HEK293 (cell line): ENCODE results near the gene ANTXR2.

Experiments used
- CTCF ChIP-seq: fragments of 450-650 bp; formaldehyde crosslinking; IDR thresholded peaks from 2 replicates; pipeline ENCODE4 v1.5.1; 2016; ENCODE audit warnings: missing biosample characterization, missing genetic modification characterization
- MEIS1 ChIP-seq: sonication (generic); formaldehyde crosslinking; IDR thresholded peaks from 2 replicates; pipeline ENCODE4 v1.8.1; 2022; ENCODE audit warnings: missing genetic modification reagents, mild to moderate bottlenecking, borderline replicate concordance
- SETDB1 ChIP-seq: IDR thresholded peaks from one replicate; pipeline ENCODE4 v1.6.1; 2017; ENCODE audit warnings: mild to moderate bottlenecking, low read length, moderate library complexity, mixed read lengths; ENCODE audit not compliant: insufficient read length
- ZBTB20 ChIP-seq: fragments of 450-650 bp; formaldehyde crosslinking; IDR thresholded peaks from 2 replicates; pipeline ENCODE4 v1.5.1; 2016; ENCODE audit warnings: missing biosample characterization, missing genetic modification characterization
- ZNF10 ChIP-seq: fragments of 450-650 bp; formaldehyde crosslinking; IDR thresholded peaks from 2 replicates; pipeline ENCODE4 v1.5.1; 2017; ENCODE audit warnings: missing biosample characterization, missing genetic modification characterization
- ZNF175 ChIP-seq: fragments of 450-650 bp; formaldehyde crosslinking; IDR thresholded peaks from 2 replicates; pipeline ENCODE4 v1.5.1; 2016; ENCODE audit warnings: missing biosample characterization, missing genetic modification characterization
- ZNF184 ChIP-seq: fragments of 450-650 bp; IDR thresholded peaks from 2 replicates; pipeline ENCODE4 v1.5.1; 2018; ENCODE audit warnings: missing biosample characterization, mild to moderate bottlenecking, missing genetic modification characterization
- ZNF785 ChIP-seq: fragments of 450-650 bp; formaldehyde crosslinking; IDR thresholded peaks from 2 replicates; pipeline ENCODE4 v1.5.1; 2016; ENCODE audit warnings: missing biosample characterization, missing genetic modification characterization
- TF ChIP-seq, protein P1 (sequence below): sonication (generic); formaldehyde crosslinking; IDR thresholded peaks from 2 replicates; pipeline ENCODE4 v1.8.1; 2022; ENCODE audit warnings: mild to moderate bottlenecking, moderate library complexity, missing genetic modification reagents
- TF ChIP-seq, protein P2 (sequence below): fragments of 450-650 bp; formaldehyde crosslinking; IDR thresholded peaks from 2 replicates; pipeline ENCODE4 v1.5.1; 2016; ENCODE audit warnings: missing biosample characterization, missing genetic modification characterization
- TF ChIP-seq, protein P3 (sequence below): fragments of 450-650 bp; formaldehyde crosslinking; IDR thresholded peaks from 2 replicates; pipeline ENCODE4 v1.5.1; 2016; ENCODE audit warnings: missing biosample characterization, missing genetic modification characterization
- TF ChIP-seq, protein P4 (sequence below): fragments of 450-650 bp; IDR thresholded peaks from 2 replicates; pipeline ENCODE4 v1.5.1; 2018; ENCODE audit warnings: missing biosample characterization, mild to moderate bottlenecking, missing genetic modification characterization
- TF ChIP-seq, protein P5 (sequence below): fragments of 450-650 bp; formaldehyde crosslinking; IDR thresholded peaks from 2 replicates; pipeline ENCODE4 v1.5.1; 2017; ENCODE audit warnings: missing biosample characterization, missing genetic modification characterization

DNA sequence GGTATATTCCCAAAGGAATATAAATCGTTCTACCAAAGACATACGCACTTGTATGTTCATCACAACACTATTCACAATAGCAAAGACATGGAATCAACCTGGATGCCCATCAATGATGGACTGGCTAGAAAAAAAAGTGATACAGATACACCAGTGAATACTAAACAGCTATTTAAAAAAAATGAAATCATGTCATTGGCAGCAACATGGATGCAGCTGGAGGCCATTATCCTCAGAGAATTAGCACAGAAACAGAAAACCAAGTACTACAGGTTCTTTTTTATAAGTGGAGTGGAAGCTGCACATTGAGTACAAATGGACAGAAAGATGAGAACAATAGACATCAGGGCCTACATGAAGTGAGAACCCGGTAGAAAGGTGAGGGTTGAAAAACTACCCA is 81.4 kb downstream of the ANTXR2 start:
- no peak for TF ChIP-seq ZNF175 (tag by site-specific recombination)
- TF ChIP-seq CTCF (tag by site-specific recombination) = no peak
- no peak for TF ChIP-seq ZNF10 (tag by site-specific recombination)
- TF ChIP-seq ZNF184 = no peak
- TF ChIP-seq, protein P1, sequence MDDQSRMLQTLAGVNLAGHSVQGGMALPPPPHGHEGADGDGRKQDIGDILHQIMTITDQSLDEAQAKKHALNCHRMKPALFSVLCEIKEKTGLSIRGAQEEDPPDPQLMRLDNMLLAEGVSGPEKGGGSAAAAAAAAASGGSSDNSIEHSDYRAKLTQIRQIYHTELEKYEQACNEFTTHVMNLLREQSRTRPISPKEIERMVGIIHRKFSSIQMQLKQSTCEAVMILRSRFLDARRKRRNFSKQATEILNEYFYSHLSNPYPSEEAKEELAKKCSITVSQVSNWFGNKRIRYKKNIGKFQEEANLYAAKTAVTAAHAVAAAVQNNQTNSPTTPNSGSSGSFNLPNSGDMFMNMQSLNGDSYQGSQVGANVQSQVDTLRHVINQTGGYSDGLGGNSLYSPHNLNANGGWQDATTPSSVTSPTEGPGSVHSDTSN (CRISPR knock-in tag) = no peak
- no peak for TF ChIP-seq ZNF785
- TF ChIP-seq, protein P2, sequence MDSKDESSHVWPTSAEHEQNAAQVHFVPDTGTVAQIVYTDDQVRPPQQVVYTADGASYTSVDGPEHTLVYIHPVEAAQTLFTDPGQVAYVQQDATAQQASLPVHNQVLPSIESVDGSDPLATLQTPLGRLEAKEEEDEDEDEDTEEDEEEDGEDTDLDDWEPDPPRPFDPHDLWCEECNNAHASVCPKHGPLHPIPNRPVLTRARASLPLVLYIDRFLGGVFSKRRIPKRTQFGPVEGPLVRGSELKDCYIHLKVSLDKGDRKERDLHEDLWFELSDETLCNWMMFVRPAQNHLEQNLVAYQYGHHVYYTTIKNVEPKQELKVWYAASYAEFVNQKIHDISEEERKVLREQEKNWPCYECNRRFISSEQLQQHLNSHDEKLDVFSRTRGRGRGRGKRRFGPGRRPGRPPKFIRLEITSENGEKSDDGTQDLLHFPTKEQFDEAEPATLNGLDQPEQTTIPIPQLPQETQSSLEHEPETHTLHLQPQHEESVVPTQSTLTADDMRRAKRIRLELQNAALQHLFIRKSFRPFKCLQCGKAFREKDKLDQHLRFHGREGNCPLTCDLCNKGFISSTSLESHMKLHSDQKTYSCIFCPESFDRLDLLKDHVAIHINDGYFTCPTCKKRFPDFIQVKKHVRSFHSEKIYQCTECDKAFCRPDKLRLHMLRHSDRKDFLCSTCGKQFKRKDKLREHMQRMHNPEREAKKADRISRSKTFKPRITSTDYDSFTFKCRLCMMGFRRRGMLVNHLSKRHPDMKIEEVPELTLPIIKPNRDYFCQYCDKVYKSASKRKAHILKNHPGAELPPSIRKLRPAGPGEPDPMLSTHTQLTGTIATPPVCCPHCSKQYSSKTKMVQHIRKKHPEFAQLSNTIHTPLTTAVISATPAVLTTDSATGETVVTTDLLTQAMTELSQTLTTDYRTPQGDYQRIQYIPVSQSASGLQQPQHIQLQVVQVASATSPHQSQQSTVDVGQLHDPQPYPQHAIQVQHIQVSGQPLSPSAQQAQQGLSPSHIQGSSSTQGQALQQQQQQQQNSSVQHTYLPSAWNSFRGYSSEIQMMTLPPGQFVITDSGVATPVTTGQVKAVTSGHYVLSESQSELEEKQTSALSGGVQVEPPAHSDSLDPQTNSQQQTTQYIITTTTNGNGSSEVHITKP (tag by site-specific recombination) = no peak
- TF ChIP-seq SETDB1 = no peak
- no peak for TF ChIP-seq ZBTB20
- TF ChIP-seq, protein P3, sequence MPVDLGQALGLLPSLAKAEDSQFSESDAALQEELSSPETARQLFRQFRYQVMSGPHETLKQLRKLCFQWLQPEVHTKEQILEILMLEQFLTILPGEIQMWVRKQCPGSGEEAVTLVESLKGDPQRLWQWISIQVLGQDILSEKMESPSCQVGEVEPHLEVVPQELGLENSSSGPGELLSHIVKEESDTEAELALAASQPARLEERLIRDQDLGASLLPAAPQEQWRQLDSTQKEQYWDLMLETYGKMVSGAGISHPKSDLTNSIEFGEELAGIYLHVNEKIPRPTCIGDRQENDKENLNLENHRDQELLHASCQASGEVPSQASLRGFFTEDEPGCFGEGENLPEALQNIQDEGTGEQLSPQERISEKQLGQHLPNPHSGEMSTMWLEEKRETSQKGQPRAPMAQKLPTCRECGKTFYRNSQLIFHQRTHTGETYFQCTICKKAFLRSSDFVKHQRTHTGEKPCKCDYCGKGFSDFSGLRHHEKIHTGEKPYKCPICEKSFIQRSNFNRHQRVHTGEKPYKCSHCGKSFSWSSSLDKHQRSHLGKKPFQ (tag by site-specific recombination) = no peak
- TF ChIP-seq, protein P4, sequence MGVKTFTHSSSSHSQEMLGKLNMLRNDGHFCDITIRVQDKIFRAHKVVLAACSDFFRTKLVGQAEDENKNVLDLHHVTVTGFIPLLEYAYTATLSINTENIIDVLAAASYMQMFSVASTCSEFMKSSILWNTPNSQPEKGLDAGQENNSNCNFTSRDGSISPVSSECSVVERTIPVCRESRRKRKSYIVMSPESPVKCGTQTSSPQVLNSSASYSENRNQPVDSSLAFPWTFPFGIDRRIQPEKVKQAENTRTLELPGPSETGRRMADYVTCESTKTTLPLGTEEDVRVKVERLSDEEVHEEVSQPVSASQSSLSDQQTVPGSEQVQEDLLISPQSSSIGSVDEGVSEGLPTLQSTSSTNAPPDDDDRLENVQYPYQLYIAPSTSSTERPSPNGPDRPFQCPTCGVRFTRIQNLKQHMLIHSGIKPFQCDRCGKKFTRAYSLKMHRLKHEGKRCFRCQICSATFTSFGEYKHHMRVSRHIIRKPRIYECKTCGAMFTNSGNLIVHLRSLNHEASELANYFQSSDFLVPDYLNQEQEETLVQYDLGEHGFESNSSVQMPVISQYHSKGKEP = no peak
- TF ChIP-seq, protein P5, sequence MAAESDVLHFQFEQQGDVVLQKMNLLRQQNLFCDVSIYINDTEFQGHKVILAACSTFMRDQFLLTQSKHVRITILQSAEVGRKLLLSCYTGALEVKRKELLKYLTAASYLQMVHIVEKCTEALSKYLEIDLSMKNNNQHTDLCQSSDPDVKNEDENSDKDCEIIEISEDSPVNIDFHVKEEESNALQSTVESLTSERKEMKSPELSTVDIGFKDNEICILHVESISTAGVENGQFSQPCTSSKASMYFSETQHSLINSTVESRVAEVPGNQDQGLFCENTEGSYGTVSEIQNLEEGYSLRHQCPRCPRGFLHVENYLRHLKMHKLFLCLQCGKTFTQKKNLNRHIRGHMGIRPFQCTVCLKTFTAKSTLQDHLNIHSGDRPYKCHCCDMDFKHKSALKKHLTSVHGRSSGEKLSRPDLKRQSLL (tag by site-specific recombination) = no peak
- no peak for TF ChIP-seq MEIS1 (CRISPR knock-in tag)
